ENCODE data around the gene NATD1.

The NATD1 gene

GRCh38 chr17:21218101-21218500 is 35.1 kb downstream of the NATD1 start:
- no peak overlapping the region for H3K4me3 Mint-ChIP-seq
- no peak for TF ChIP-seq CTCF (IDR thresholded peaks at IDR 0.05; ENCODE audit: unreplicated experiment in 3 of 3)
- H3K4me1 Mint-ChIP-seq: peaks cover 31% of the 10 kb centered on the region
- no peak overlapping the region for H3K27ac Mint-ChIP-seq
- H3K36me3 Mint-ChIP-seq (ENCODE audit: low read depth): peaks cover 13% of the 10 kb centered on the region
- no peaks in the 10 kb centered on the region for H3K27me3 Mint-ChIP-seq (ENCODE audit: low read depth)
- H3K9me3 Mint-ChIP-seq: no peaks in the 10 kb centered on the region

- Mint-ChIP-seq H3K9me3 (no peaks in the 10 kb centered on the region), H3K27me3 (ENCODE audit: low read depth) (no peaks in the 10 kb centered on the region), H3K27ac (peak overlapping the region in 2 of 3 experiments; percentile 31 to 45), H3K4me3 (peak overlapping the region in 2 of 3 experiments; percentile 49 to 78), H3K4me1 (peaks cover 38% of the 10 kb centered on the region), H3K36me3 (ENCODE audit: low read depth) (peaks cover 13% of the 10 kb centered on the region)
- TF ChIP-seq CTCF (IDR thresholded peaks at IDR 0.05; ENCODE audit: unreplicated experiment in 3 of 3): no peak
These were observed 35.9 kb downstream of the NATD1 start for GRCh38 chr17:21217346-21217745.

- Mint-ChIP-seq H3K36me3 (ENCODE audit: low read depth) (no peaks in the 10 kb centered on the region), H3K9me3 (no peaks in the 10 kb centered on the region), H3K4me3 (peak overlapping the region; percentile 86 to 92 (median 90)), H3K27me3 (ENCODE audit: low read depth) (no peaks in the 10 kb centered on the region), H3K4me1 (peaks cover 49% of the 10 kb centered on the region), H3K27ac (peak overlapping the region; percentile 93 to 95 (median 93))
- no peak for TF ChIP-seq CTCF (IDR thresholded peaks at IDR 0.05; ENCODE audit: unreplicated experiment in 3 of 3)
These were observed 37.3 kb downstream of the NATD1 start for GRCh38 chr17:21215935-21216334.

- peak overlapping the region; percentile 93 to 95 (median 93) for H3K27ac Mint-ChIP-seq
- H3K4me3 Mint-ChIP-seq: peak overlapping the region; percentile 86 to 92 (median 90)
- H3K36me3 Mint-ChIP-seq (ENCODE audit: low read depth): peaks cover 4% of the 10 kb centered on the region
- TF ChIP-seq CTCF (IDR thresholded peaks at IDR 0.05; ENCODE audit: unreplicated experiment in 3 of 3): no peak
- no peaks in the 10 kb centered on the region for H3K27me3 Mint-ChIP-seq (ENCODE audit: low read depth)
- H3K4me1 Mint-ChIP-seq: peaks cover 57% of the 10 kb centered on the region
- H3K9me3 Mint-ChIP-seq: no peaks in the 10 kb centered on the region
These were observed 38.3 kb downstream of the NATD1 start for GRCh38 chr17:21214777-21215541.

- H3K4me3 Mint-ChIP-seq: peak within 1 kb of the TSS; percentile 91 to 96 (median 92)
- H3K4me1 Mint-ChIP-seq: peaks cover 58% of the 10 kb centered on the region
- H3K9me3 Mint-ChIP-seq: no peaks in the 10 kb centered on the region
- no peaks in the 10 kb centered on the region for H3K27me3 Mint-ChIP-seq (ENCODE audit: low read depth)
- peaks cover 5% of the 10 kb centered on the region for H3K36me3 Mint-ChIP-seq (ENCODE audit: low read depth)
- peak within 1 kb of the TSS; percentile 93 to 96 (median 93) for H3K27ac Mint-ChIP-seq
- peak in 1 of 3 experiments; percentile 27 for TF ChIP-seq CTCF (IDR thresholded peaks at IDR 0.05; ENCODE audit: unreplicated experiment in 3 of 3)
These were observed 39.0 kb downstream of the NATD1 start, which contains the start of gene TMEM11 for GRCh38 chr17:21214015-21214776. TSS of gene TMEM11 (minus strand) at chr17:21214161. CDS start at chr17:21214152, 9 bp downstream.
